ENCODE results near the gene TMEM51. TPM values are rescaled to one million over a fixed set of nuclear protein-coding genes. Genes with fewer than 3 reads are reported as not detected.

The TMEM51 gene
- total and polyA plus RNA-seq, 2 of the 13 experiments (the other 11 are each of a cell fraction or from before 2014, with no cell fraction given) = 12.2 to 22.3 TPM

GRCh38 chr1:15205586-15206346 is 52.2 kb downstream of the TMEM51 start:
- H4K20me1 ChIP-seq (ENCODE audit: insufficient read depth, low read length) = peaks cover 15% of the 10 kb centered on the region
- H3K79me2 ChIP-seq (ENCODE audit: insufficient read depth, low read length) = peaks cover 22% of the 10 kb centered on the region
- H3K4me3 ChIP-seq (replicated peaks in 1 of 3; ENCODE audit: insufficient read depth in 1 of 3, low read depth in 2 of 3, low read length in 3 of 3) = no peak overlapping the region
- peak overlapping the region; percentile 42; the same call in 1 of the 2 replicates for H3K4me2 ChIP-seq (ENCODE audit: low read depth, low read length)
- 63% methylated on average over 12 of the region's 12 CpGs for WGBS (ENCODE audit: low lambda C conversion rate)
- in situ Hi-C loops (cut with HindIII; ENCODE audit: extremely low pct_ligation_motif_present, low pct_unique_long_range_greater_than_20kb) = no loop called here
- H2AFZ ChIP-seq (ENCODE audit: low read length) = no peak overlapping the region
- BruUV-seq (replicated peaks) = no TSS peak
- ChIA-PET CTCF (ENCODE audit: low intra/inter-chr PET ratio, low total read pairs) (no interaction called here), POLR2A (interaction anchor here (0.6 to 1.7 kb wide), 3 partner anchors 16 to 52 kb away, joined by 3 to 8 read pairs (median 3); partner anchors contain the start of gene TMEM51)
- peak overlapping the region; percentile 41 for H3K27ac ChIP-seq (ENCODE audit: extremely low read length, insufficient read depth, low read length)
- peaks cover 1 to 14% of the 10 kb centered on the region in 2 experiments for H3K36me3 ChIP-seq (replicated peaks in 1 of 2; ENCODE audit: control insufficient read depth in 1 of 2, insufficient read depth in 2 of 2, low read length in 2 of 2)
- peaks cover 61% of the 10 kb centered on the region for H3K4me1 ChIP-seq (ENCODE audit: insufficient read depth, low read length)
- no peaks in the 10 kb centered on the region for H3K9me3 ChIP-seq (ENCODE audit: low read length)
- peak; percentile 33 for ATAC-seq
- no peak for DNase-seq (ENCODE audit: low spot score)
- no peaks in the 10 kb centered on the region for H3K27me3 ChIP-seq (ENCODE audit: control insufficient read depth in 1 of 2, insufficient read depth in 2 of 2, low read length in 2 of 2)
- peak overlapping the region; percentile 19; the same call in 1 of the 2 replicates for H3K9ac ChIP-seq (ENCODE audit: insufficient read depth, low read depth, low read length)
- intact Hi-C loops (cut with micrococcal nuclease; ENCODE audit: unreplicated experiment) = loop anchor here (2.0 kb wide), 2 partner anchors 67 to 97 kb away; no protein-coding TSS in a partner anchor
- peak; percentile 42 for FAIRE-seq
- TF ChIP-seq ZNF276 (CRISPR knock-in tag; IDR thresholded peaks at IDR 0.05; ENCODE audit: low read depth) (no peak), TRAFD1 (CRISPR knock-in tag; IDR thresholded peaks at IDR 0.05; ENCODE audit: borderline replicate concordance) (no peak), ZNF121 (CRISPR knock-in tag; IDR thresholded peaks at IDR 0.05) (peak; percentile 81), NR2F6 (IDR thresholded peaks at IDR 0.05) (peak; percentile 50; the same call in 1 of the 2 replicates), NR2F6 (CRISPR knock-in tag; IDR thresholded peaks at IDR 0.05) (peak; percentile 39; the same call in 1 of the 2 replicates), ZNF563 (CRISPR knock-in tag; IDR thresholded peaks at IDR 0.05) (no peak), ZBTB26 (CRISPR knock-in tag; IDR thresholded peaks at IDR 0.05; ENCODE audit: borderline replicate concordance) (no peak), KMT2A (CRISPR knock-in tag; IDR thresholded peaks at IDR 0.05) (0 out of 2 replicates have a peak, but pooled peaks have one; percentile 7), ZNF841 (CRISPR knock-in tag; IDR thresholded peaks at IDR 0.05; ENCODE audit: borderline replicate concordance) (no peak), NR2C2 (CRISPR knock-in tag; IDR thresholded peaks at IDR 0.05; ENCODE audit: borderline replicate concordance) (peak; percentile 40; the same call in 1 of the 2 replicates), HNF4A (CRISPR knock-in tag; IDR thresholded peaks at IDR 0.05) (peak; percentile 59), MXD4 (CRISPR knock-in tag; IDR thresholded peaks at IDR 0.05) (0 out of 2 replicates have a peak, but pooled peaks have one; percentile 3), ATF7 (IDR thresholded peaks at IDR 0.05) (no peak), ATF7 (CRISPR knock-in tag; IDR thresholded peaks at IDR 0.05) (0 out of 2 replicates have a peak, but pooled peaks have one; percentile 35), MAX (IDR thresholded peaks at IDR 0.05) (no peak), CEBPB (IDR thresholded peaks at IDR 0.05; ENCODE audit: borderline replicate concordance, low read depth, low read length) (peak; percentile 69; the same call in 1 of the 2 replicates), PATZ1 (CRISPR knock-in tag; IDR thresholded peaks at IDR 0.05) (peak; percentile 12; the same call in 1 of the 2 replicates)
